ENCODE measurements around the gene JAKMIP2.

JAKMIP2 gene

DNA sequence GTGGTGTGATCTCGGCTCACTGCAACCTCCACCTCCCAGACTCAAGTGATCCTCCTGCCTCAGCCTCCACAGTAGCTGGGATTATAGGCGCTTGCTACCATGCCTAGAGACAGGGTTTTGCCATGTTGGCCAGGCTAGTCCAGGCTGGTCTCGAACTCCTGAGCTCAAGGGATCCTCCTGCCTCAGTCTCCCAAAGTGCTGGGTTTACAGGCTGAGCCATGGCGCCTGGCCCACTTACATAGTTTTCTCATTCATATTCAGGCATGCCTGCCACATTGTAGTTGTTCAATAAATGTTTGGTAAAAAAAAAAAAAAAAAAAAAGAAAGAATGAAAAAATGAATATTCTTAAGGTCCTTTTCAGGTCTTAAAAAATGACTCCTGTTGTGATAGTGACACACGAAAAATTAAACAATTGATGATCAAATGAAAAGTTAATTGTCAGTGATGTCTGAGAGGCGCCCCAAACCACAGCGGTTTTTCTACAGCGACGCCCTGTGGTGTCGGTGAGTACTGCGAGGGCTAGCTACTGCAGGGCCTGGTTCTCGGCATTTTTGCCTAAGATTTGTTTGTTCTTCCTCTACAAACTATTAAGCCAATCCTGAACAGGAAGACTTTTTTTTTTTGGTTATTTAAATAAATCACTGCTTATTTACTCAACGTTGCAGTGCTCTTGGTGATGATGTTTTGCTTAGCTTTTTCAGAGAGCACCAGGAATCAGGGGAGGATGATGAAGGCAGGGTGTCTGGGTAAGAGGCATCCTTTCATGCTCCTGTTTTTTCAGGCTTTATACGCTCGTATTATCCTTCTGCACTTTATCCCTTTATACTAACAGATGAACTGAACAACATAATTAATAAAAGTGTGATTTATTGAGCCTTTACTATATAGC, 205.6 kb downstream of the JAKMIP2 start (continued):
- peak; percentile 65; the same call in 1 of the 2 replicates for TF ChIP-seq ZNF664 (tag by site-specific recombination; IDR thresholded peaks at IDR 0.05)
- no peak for TF ChIP-seq ZIC2 (tag by site-specific recombination; IDR thresholded peaks at IDR 0.05)
- TF ChIP-seq ZNF211 (tag by site-specific recombination; IDR thresholded peaks at IDR 0.05; ENCODE audit: low read depth), result no peak
- TF ChIP-seq, protein P1, sequence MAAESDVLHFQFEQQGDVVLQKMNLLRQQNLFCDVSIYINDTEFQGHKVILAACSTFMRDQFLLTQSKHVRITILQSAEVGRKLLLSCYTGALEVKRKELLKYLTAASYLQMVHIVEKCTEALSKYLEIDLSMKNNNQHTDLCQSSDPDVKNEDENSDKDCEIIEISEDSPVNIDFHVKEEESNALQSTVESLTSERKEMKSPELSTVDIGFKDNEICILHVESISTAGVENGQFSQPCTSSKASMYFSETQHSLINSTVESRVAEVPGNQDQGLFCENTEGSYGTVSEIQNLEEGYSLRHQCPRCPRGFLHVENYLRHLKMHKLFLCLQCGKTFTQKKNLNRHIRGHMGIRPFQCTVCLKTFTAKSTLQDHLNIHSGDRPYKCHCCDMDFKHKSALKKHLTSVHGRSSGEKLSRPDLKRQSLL (tag by site-specific recombination; IDR thresholded peaks at IDR 0.05), result no peak
- TF ChIP-seq OVOL3 (tag by site-specific recombination; IDR thresholded peaks at IDR 0.05), result no peak
- no peak for TF ChIP-seq ZNF214 (tag by site-specific recombination; IDR thresholded peaks at IDR 0.05; ENCODE audit: borderline replicate concordance)
- no peak for TF ChIP-seq RBAK (tag by site-specific recombination; IDR thresholded peaks at IDR 0.05)
- no peak for TF ChIP-seq ZXDB (tag by site-specific recombination; IDR thresholded peaks at IDR 0.05)
- TF ChIP-seq ZNF747 (tag by site-specific recombination; IDR thresholded peaks at IDR 0.05), result no peak
- 0 out of 2 replicates have a peak, but pooled peaks have one; percentile 28 for TF ChIP-seq ZNF335 (tag by site-specific recombination; conservative IDR thresholded peaks at IDR 0.05)
- no peak for TF ChIP-seq ZNF133 (tag by site-specific recombination; IDR thresholded peaks at IDR 0.05)
- TF ChIP-seq ZBTB1 (tag by site-specific recombination; IDR thresholded peaks at IDR 0.05), result no peak
- no peak for TF ChIP-seq PRDM10 (tag by site-specific recombination; IDR thresholded peaks at IDR 0.05)

DNA sequence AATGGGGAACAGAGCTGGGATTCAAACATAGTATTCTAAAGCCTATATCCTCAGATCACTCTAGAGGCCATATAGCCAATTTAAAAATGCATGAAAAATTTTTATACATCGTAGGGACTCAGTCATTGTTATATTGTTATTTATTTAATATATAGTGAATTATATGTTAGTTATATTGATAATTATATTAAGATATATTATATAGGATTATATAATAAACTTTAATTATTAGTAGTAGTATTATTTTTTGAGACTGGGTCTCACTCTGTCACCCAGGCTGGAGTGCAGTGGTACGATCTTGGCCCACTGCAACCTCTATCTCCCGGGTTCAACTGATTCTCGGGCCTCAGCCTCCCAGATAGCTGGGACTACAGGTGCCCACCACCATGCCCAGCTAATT, 206.9 kb downstream of the JAKMIP2 start:
- Histone ChIP-seq H3K4me1 (ENCODE audit: control insufficient read depth, insufficient read depth, low read length) (no peaks in the 10 kb centered on the region), H3K4me3 (ENCODE audit: low read depth, low read length) (no peak overlapping the region), H3K9me3 (ENCODE audit: control insufficient read depth, insufficient read depth, low read depth, low read length) (no peaks in the 10 kb centered on the region), H3K27ac (ENCODE audit: extremely low read depth, low read depth, low read length) (no peak overlapping the region), H3K36me3 (ENCODE audit: control insufficient read depth in 2 of 2, insufficient read depth in 1 of 2, low read length in 2 of 2) (no peaks in the 10 kb centered on the region)
- TF ChIP-seq ZSCAN4 (tag by site-specific recombination; IDR thresholded peaks at IDR 0.05), result no peak
- ChIA-PET CTCF (interaction anchor here (0.7 to 5.8 kb wide), 12 partner anchors 8 to 384 kb away, joined by 3 to 32 read pairs (median 6); no protein-coding TSS in a partner anchor), POLR2A (no interaction called here)

DNA sequence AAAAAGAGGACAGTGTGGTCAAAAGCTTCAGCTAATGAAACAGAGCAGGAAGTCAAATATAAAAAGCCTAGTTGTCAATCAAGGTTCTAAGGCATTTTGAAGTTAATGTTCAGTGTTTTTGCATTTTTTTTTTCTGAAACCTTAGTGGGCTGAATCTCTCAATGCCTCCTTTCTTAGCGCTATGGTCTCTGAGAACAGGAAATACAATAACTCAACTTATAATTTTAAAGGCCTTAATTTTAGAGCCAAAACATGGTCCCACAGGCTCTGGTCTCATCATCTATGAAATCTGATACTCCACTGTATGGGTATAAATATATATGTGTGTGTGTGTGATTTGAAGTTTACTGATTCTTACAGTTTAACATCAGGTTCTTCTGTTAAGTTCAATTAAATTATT, 209.3 kb downstream of the JAKMIP2 start:
- no peak overlapping the region for H3K27ac ChIP-seq (ENCODE audit: extremely low read depth, low read depth, low read length)
- ChIA-PET POLR2A (no interaction called here), CTCF (interaction anchor here (1.2 kb wide), 3 partner anchors 13 to 119 kb away, joined by 3 to 4 read pairs (median 3); no protein-coding TSS in a partner anchor)
- H3K4me1 ChIP-seq (ENCODE audit: control insufficient read depth, insufficient read depth, low read length), result no peaks in the 10 kb centered on the region
- no peaks in the 10 kb centered on the region for H3K36me3 ChIP-seq (ENCODE audit: control insufficient read depth in 2 of 2, insufficient read depth in 1 of 2, low read length in 2 of 2)
- H3K4me3 ChIP-seq (ENCODE audit: low read depth, low read length), result no peak overlapping the region
- H3K9me3 ChIP-seq (ENCODE audit: control insufficient read depth, insufficient read depth, low read depth, low read length), result no peaks in the 10 kb centered on the region
- TF ChIP-seq ZNF416 (tag by site-specific recombination; IDR thresholded peaks at IDR 0.05) (no peak), ZNF169 (tag by site-specific recombination; IDR thresholded peaks at IDR 0.05) (no peak), SCRT2 (tag by site-specific recombination; IDR thresholded peaks at IDR 0.05) (no peak), RBAK (tag by site-specific recombination; IDR thresholded peaks at IDR 0.05) (no peak), ZNF23 (tag by site-specific recombination; IDR thresholded peaks at IDR 0.05; ENCODE audit: borderline replicate concordance) (no peak), ZNF692 (tag by site-specific recombination; IDR thresholded peaks at IDR 0.05) (no peak), ZNF621 (tag by site-specific recombination; IDR thresholded peaks at IDR 0.05) (no peak), ZNF549 (tag by site-specific recombination; IDR thresholded peaks at IDR 0.05) (no peak), ZNF221 (tag by site-specific recombination; IDR thresholded peaks at IDR 0.05; ENCODE audit: borderline replicate concordance) (no peak), ZNF133 (tag by site-specific recombination; IDR thresholded peaks at IDR 0.05) (no peak), KLF10 (tag by site-specific recombination; IDR thresholded peaks at IDR 0.05) (no peak)
